Measurements from ENCODE around the gene TRANK1. TPM values are rescaled to one million over a fixed set of nuclear protein-coding genes. Genes with fewer than 3 reads are reported as not detected.
A peak's percentile ranks its signal among the peaks of the same experiment; 100 is the strongest.
"Not testable (repeated sequence)": the region's sequence is repeated elsewhere in the genome, so short reads cannot be mapped to it uniquely, and the experiment has no call there.

Gene TRANK1
- total RNA-seq, 4 donors from 2014 or later: 2.1 to 4.6 (median 2.4) TPM

DNA sequence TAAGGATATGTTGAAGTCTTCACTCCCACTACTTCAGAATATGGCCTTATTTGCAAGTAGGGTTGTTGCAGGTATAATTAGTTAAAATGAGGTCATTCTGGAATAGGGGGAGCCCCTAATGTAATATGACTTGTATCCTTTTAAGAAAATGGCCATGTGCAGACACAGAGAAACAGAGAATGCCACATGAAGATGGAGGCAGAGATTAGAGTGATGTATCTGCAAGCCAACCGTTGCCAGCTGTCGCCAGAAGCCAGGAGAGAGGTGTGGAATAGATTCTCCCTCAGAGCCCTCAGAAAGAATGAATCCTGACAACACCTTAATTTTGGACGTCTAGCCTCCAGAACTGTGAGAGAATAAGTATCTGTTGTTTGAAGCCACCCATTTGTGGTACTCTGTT lies 11.3 kb upstream of the TRANK1 start:
- ATAC-seq: no peak
- in situ Hi-C loops (cut with MboI; ENCODE audit: low sequenced_read_pairs in 4 of 4): loop anchor here in 2 of 4 donors (5.0 to 25.0 kb wide), 2 partner anchors 219 to 229 kb away; no protein-coding TSS in a partner anchor

DNA sequence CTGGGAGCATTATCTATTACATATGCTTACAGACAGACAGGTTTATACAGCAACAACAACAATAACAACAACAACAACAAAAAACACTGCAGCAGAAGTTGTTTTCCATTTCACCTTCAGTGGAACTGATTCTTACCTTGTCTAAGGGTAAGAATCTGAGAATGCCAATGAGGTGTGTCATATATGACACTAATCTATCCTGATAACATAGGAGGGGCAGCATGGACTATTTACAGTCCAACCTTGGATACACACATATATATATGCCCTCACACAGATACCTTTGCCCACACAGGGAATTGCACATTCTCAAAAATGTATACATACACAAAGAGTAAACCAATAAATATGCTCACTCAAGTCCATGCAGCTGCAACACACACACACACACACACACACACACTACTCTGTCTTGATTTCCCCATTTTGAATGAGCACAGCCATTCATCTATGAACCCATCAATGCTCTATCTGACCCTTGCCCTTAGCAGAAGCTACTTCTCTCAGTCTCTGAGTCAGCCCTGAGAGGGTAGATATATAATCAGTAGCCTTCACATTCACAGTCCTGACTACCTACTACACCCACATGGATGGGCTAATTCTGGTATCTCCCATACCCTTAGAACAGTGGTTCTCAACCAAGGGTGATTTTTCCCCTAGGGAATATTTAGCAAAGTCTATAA lies 9.7 kb upstream of the TRANK1 start:
- intact Hi-C loops (cut with DNase I; ENCODE audit: low total_unique reads): no loop called here
- ATAC-seq: no peak

More for the DNA sequence above, 11.3 kb upstream of the TRANK1 start:
- Histone ChIP-seq H3K4me3 (no peak overlapping the region), H3K36me3 (no peaks in the 10 kb centered on the region), H3K27me3 (no peaks in the 10 kb centered on the region), H3K4me1 (no peaks in the 10 kb centered on the region), H3K27ac (no peak overlapping the region), H3K9me3 (no peaks in the 10 kb centered on the region)
- intact Hi-C loops (cut with DNase I; ENCODE audit: low total_unique reads): no loop called here
- no peak for DNase-seq
- no peak for TF ChIP-seq POLR2A (IDR thresholded peaks at IDR 0.05)

DNA sequence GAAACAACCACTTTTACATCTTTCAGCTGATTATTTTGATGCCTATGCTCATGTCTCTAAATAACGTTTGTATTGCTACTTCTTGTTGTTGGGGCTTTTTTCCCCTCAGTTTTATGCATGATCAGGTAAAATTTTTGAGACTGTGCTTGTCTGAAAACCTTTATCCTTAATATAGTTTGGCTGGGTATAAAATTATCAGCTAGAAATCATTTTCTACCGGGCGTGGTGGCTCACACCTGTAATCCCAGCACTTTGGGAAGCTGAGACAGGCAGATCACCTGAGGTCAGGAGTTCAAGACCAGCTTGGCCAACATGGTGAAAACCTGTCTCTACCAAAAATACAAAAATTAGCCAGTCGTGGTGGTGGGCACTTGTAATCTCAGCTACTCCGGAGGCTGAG lies 3.0 kb upstream of the TRANK1 start:
- H3K9me3 ChIP-seq; in situ Hi-C loops (cut with MboI; ENCODE audit: low sequenced_read_pairs in 4 of 4); H3K36me3 ChIP-seq; H3K4me3 ChIP-seq; H3K27ac ChIP-seq; ATAC-seq; DNase-seq; intact Hi-C loops (cut with DNase I; ENCODE audit: low total_unique reads): not testable (repeated sequence)
- H3K4me1 ChIP-seq: peaks cover 0 to 12% of the 10 kb centered on the region in 2 donors
- peaks cover 5 to 27% (median 6%) of the 10 kb centered on the region in 3 donors for H3K27me3 ChIP-seq

More for the DNA sequence above, 9.7 kb upstream of the TRANK1 start:
- no peaks in the 10 kb centered on the region for H3K27me3 ChIP-seq
- H3K36me3 ChIP-seq: no peaks in the 10 kb centered on the region
- H3K9me3 ChIP-seq: no peaks in the 10 kb centered on the region
- no peaks in the 10 kb centered on the region for H3K4me1 ChIP-seq
- H3K27ac ChIP-seq: no peak overlapping the region
- no peak for TF ChIP-seq POLR2A (IDR thresholded peaks at IDR 0.05)
- TF ChIP-seq, protein P1, sequence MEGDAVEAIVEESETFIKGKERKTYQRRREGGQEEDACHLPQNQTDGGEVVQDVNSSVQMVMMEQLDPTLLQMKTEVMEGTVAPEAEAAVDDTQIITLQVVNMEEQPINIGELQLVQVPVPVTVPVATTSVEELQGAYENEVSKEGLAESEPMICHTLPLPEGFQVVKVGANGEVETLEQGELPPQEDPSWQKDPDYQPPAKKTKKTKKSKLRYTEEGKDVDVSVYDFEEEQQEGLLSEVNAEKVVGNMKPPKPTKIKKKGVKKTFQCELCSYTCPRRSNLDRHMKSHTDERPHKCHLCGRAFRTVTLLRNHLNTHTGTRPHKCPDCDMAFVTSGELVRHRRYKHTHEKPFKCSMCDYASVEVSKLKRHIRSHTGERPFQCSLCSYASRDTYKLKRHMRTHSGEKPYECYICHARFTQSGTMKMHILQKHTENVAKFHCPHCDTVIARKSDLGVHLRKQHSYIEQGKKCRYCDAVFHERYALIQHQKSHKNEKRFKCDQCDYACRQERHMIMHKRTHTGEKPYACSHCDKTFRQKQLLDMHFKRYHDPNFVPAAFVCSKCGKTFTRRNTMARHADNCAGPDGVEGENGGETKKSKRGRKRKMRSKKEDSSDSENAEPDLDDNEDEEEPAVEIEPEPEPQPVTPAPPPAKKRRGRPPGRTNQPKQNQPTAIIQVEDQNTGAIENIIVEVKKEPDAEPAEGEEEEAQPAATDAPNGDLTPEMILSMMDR (IDR thresholded peaks at IDR 0.05 in 4 of 5, conservative IDR thresholded peaks at IDR 0.05 in 1 of 5): no peak
- no peak for DNase-seq
- in situ Hi-C loops (cut with MboI; ENCODE audit: low sequenced_read_pairs in 4 of 4): loop anchor here in 2 of 4 donors (5.0 to 25.0 kb wide), 2 partner anchors 217 to 227 kb away; no protein-coding TSS in a partner anchor
- H3K4me3 ChIP-seq: no peak overlapping the region

DNA sequence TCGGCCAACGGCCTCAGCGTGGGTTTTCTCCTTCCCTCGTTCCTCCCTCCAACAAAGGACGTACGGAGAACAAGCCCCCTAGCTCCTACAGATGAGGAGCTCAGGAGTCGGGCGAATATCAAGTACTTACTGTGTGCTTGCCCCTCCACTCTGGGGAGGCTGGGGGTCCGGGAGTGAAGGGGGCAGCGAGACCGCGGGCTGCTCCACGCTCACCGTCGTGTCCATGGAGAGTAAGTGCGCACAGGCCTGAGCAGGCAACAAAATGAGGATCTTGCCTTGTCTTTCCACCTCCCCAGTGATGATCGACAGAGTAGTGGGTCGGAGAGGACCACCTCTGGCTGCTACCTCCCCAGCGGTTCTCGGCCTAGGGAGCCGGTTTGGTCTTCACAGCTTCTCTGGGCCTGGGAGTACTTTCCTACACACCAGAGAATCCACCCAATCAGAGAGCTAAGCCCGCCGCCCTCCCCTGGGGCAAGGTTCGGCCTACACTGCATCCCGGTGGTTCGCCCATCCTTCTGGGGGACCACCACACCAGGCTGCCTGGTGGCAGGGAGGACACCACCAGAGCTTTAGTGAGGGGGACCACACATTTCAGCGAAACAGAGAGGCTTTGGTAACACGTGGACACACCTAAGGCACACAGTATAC lies 603 bp upstream of the TRANK1 start:
- ATAC-seq (no peak), DNase-seq (no peak)
- no peak for TF ChIP-seq POLR2A (IDR thresholded peaks at IDR 0.05)
- TF ChIP-seq, protein P1 (IDR thresholded peaks at IDR 0.05 in 4 of 5, conservative IDR thresholded peaks at IDR 0.05 in 1 of 5): no peak
- no peaks in the 10 kb centered on the region for H3K36me3 ChIP-seq
- peak overlapping the region; percentile 63 to 82 (median 68) for H3K4me3 ChIP-seq
- H3K9me3 ChIP-seq: peaks cover 0 to 4% (median 0%) of the 10 kb centered on the region in 3 donors
- in situ Hi-C loops (cut with MboI; ENCODE audit: low sequenced_read_pairs in 4 of 4): no loop called here
- H3K27ac ChIP-seq: no peak overlapping the region
- intact Hi-C loops (cut with DNase I; ENCODE audit: low total_unique reads): no loop called here
- H3K4me1 ChIP-seq: peaks cover 0 to 12% of the 10 kb centered on the region in 2 donors
- peaks cover 5 to 27% (median 9%) of the 10 kb centered on the region in 3 donors for H3K27me3 ChIP-seq

DNA sequence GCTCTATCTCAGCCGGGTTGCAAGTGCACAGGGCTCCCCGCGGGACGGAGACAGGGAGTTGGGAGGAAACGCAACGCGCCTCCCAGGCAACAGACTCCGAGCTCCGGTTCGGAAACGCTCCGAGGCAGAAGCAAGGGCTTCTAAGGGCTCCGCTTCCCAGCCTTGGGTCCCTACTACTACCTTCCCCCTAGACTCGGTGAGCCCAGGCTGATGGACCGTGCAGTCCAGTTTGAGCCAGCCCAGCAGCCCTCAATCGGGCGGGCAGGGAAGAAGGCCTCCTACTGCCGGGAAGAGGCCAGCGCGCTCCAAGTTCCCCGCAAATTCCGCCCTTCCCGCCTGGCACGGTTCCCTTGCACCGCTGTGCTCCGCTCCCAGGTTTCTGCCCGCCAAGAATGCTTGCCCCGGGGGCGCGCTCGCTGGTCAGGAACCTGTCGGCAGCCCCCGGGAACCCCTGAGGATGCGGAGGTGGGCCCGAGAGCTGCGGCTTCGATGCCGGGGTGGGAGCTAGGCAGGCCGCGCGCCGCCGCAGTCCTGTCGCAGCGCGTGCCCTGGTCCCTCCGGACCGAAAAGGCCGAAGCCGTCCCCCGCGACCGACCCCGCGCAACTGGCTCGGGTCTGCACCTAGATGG lies 728 bp downstream of the TRANK1 start:
- Histone ChIP-seq H3K27ac (peak overlapping the region in 3 of 4 donors; percentile 16 to 53 (median 39)), H3K9me3 (peaks cover 0 to 4% (median 0%) of the 10 kb centered on the region in 3 donors), H3K4me1 (peaks cover 0 to 12% of the 10 kb centered on the region in 2 donors), H3K27me3 (peaks cover 5 to 27% (median 9%) of the 10 kb centered on the region in 3 donors), H3K36me3 (no peaks in the 10 kb centered on the region), H3K4me3 (peak overlapping the region; percentile 63 to 82 (median 68))
- peak; percentile 62 to 66 for ATAC-seq
- no peak for TF ChIP-seq POLR2A (IDR thresholded peaks at IDR 0.05)
- TF ChIP-seq, protein P1 (IDR thresholded peaks at IDR 0.05 in 4 of 5, conservative IDR thresholded peaks at IDR 0.05 in 1 of 5): no peak
- intact Hi-C loops (cut with DNase I; ENCODE audit: low total_unique reads) (loop anchor here (5.0 kb wide), 1 partner anchor 37 kb away; no protein-coding TSS in a partner anchor), in situ Hi-C loops (cut with MboI; ENCODE audit: low sequenced_read_pairs in 4 of 4) (no loop called here)
- no peak for DNase-seq
